GM10248 (cell line): ENCODE data around the gene RNF125.
"Not testable (repeated sequence)": the region's sequence is repeated elsewhere in the genome, so short reads cannot be mapped to it uniquely, and the experiment has no call there.

Experiments
- CTCF ChIA-PET: fragments of 300-600 bp; sonication (Branson Sonifier 250); formaldehyde crosslinking; extraction: SDS; loops from one replicate; lab custom pipeline; 2021; ENCODE audit warnings: antibody characterized with exemption; lab: Yijun Ruan, JAX
- POLR2A ChIA-PET: fragments of 350-650 bp; sonication (Branson Sonifier 250); formaldehyde crosslinking; extraction: SDS; loops from one replicate; lab custom pipeline; 2020; ENCODE audit warnings: antibody characterized with exemption; lab: Yijun Ruan, JAX
- DNase-seq: peaks from one replicate; pipeline ENCODE4 v3.0.0; 2012; ENCODE audit errors: extremely low spot score
- CTCF ChIP-seq: IDR thresholded peaks from 2 replicates; pipeline ENCODE4 v1.5.1; 2012; ENCODE audit warnings: mild to moderate bottlenecking, low read depth; ENCODE audit errors: extremely low read depth, missing control alignments, control extremely low read depth

The RNF125 gene

GRCh38 chr18:32010124-32010721 is 8.4 kb upstream of the RNF125 start:
- TF ChIP-seq CTCF: no peak
- ChIA-PET CTCF (no interaction called here), POLR2A (no interaction called here)
- no peak for DNase-seq

GRCh38 chr18:32011193-32011592 is 7.4 kb upstream of the RNF125 start:
- DNase-seq: no peak
- ChIA-PET POLR2A (no interaction called here), CTCF (no interaction called here)
- no peak for TF ChIP-seq CTCF

- TF ChIP-seq CTCF: no peak
- ChIA-PET POLR2A (interaction anchor here (1.9 kb wide), 1 partner anchor 76 kb away, joined by 9 read pairs; the partner anchor contains the start of gene TRAPPC8), CTCF (interaction anchor here (0.9 to 1.2 kb wide), 6 partner anchors 10 to 89 kb away, joined by 3 to 6 read pairs (median 4); no protein-coding TSS in a partner anchor)
- peak; percentile 53 for DNase-seq
Measured at GRCh38 chr18:32019251-32019948, 775 bp downstream of the RNF125 start.

- DNase-seq, POLR2A ChIA-PET: not testable (repeated sequence)
- CTCF ChIA-PET: interaction anchor here (1.0 to 1.1 kb wide), 3 partner anchors 9 to 52 kb away, joined by 3 to 6 read pairs (median 4); no protein-coding TSS in a partner anchor
Measured at GRCh38 chr18:32019949-32020625, 1.5 kb downstream of the RNF125 start.

GRCh38 chr18:32021756-32022564 is 3.3 kb downstream of the RNF125 start:
- DNase-seq: no peak
- no peak for TF ChIP-seq CTCF
- CTCF ChIA-PET: interaction anchor here (0.6 to 1.5 kb wide), 5 partner anchors 16 to 371 kb away, joined by 3 to 6 read pairs (median 3); no protein-coding TSS in a partner anchor
- POLR2A ChIA-PET: no interaction called here

- CTCF ChIA-PET: interaction anchor here (1.4 to 1.9 kb wide), 2 partner anchors 17 to 40 kb away, joined by 3 to 6 read pairs; no protein-coding TSS in a partner anchor
- no peak for DNase-seq
- TF ChIP-seq CTCF: no peak
- POLR2A ChIA-PET: no interaction called here
Measured at GRCh38 chr18:32025744-32026143, 7.1 kb downstream of the RNF125 start.
